ENCODE measurements around the gene C13orf46.

The C13orf46 gene
- long read RNA-seq, result 0 reads

DNA sequence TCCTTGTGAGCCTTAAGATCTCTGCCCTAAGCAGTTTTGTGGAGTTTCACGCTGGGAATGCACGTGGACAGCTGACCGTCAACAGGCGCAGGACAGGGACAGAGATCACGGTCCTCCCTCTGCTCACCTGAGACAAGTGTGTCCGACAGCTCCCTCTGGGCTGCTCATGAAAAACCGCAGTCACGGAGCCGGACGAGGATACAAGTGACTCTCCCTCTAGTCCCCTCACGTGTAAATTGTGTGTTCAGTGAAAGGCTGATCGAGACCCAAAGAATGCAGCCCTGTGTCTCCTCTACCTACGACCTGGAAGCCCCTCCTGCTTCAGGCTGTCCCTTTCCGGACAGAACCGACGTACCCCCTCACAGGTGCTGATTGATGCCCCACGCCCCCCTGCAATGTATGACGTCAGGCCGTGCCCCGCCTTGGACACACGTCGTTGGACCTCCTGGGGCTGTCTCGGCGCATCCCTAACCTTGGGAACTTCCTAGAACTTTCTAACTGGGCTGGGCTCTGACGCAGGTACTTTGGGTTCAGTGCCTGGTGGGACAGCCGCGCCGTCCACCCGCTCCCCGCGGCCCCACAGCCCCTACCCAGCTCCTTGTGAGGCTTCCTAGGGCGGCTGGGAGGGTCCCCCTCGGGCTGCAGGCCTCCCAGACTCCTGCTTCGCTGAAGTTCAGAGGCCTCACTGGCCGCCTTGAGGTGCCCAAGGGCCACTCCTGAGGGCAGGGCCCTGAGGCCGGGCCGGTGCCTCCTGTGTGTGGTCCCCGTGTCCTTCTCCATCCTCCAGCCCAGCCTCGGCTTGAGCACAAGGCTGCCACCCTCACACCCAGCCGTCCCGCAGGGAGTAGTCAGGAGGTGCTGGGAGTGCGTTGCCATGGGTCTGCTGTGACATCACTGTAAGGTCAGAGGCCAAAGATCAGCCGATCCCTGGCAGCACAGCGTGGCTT lies at the start of gene C13orf46:
Gene C13orf46, minus strand, starts transcription at position 859 of the 947 bp plus-strand sequence. Its CDS starts 79 bp downstream, at position 780.
- no peak for DNase-seq (ENCODE audit: low read depth in 1 of 2, low spot score in 1 of 2)
- Histone ChIP-seq H3K27ac (replicated peaks) (no peak within 1 kb of the TSS), H3K4me3 (replicated peaks; ENCODE audit: insufficient read depth, low read length) (no peak within 1 kb of the TSS), H3K27me3 (ENCODE audit: insufficient read depth, poor library complexity, severe bottlenecking) (no peaks in the 10 kb centered on the region)
- TF ChIP-seq, protein P1, sequence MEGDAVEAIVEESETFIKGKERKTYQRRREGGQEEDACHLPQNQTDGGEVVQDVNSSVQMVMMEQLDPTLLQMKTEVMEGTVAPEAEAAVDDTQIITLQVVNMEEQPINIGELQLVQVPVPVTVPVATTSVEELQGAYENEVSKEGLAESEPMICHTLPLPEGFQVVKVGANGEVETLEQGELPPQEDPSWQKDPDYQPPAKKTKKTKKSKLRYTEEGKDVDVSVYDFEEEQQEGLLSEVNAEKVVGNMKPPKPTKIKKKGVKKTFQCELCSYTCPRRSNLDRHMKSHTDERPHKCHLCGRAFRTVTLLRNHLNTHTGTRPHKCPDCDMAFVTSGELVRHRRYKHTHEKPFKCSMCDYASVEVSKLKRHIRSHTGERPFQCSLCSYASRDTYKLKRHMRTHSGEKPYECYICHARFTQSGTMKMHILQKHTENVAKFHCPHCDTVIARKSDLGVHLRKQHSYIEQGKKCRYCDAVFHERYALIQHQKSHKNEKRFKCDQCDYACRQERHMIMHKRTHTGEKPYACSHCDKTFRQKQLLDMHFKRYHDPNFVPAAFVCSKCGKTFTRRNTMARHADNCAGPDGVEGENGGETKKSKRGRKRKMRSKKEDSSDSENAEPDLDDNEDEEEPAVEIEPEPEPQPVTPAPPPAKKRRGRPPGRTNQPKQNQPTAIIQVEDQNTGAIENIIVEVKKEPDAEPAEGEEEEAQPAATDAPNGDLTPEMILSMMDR (IDR thresholded peaks at IDR 0.05; ENCODE audit: insufficient read depth, low read length), result no peak
- TF ChIP-seq SPI1 (IDR thresholded peaks at IDR 0.05; ENCODE audit: borderline replicate concordance, low read depth) (no peak), POLR2AphosphoS5 (IDR thresholded peaks at IDR 0.05; ENCODE audit: low read depth) (no peak; the same call in 1 of the 2 replicates), GABPA (IDR thresholded peaks at IDR 0.05; ENCODE audit: low read depth) (no peak)

GRCh38 chr13:114022876-114023275 lies 49.0 kb upstream of the C13orf46 start:
- Histone ChIP-seq H3K27ac (replicated peaks) (no peak overlapping the region), H3K27me3 (ENCODE audit: insufficient read depth, poor library complexity, severe bottlenecking) (no peaks in the 10 kb centered on the region), H3K4me3 (replicated peaks; ENCODE audit: insufficient read depth, low read length) (no peak overlapping the region)
- TF ChIP-seq, protein P2, sequence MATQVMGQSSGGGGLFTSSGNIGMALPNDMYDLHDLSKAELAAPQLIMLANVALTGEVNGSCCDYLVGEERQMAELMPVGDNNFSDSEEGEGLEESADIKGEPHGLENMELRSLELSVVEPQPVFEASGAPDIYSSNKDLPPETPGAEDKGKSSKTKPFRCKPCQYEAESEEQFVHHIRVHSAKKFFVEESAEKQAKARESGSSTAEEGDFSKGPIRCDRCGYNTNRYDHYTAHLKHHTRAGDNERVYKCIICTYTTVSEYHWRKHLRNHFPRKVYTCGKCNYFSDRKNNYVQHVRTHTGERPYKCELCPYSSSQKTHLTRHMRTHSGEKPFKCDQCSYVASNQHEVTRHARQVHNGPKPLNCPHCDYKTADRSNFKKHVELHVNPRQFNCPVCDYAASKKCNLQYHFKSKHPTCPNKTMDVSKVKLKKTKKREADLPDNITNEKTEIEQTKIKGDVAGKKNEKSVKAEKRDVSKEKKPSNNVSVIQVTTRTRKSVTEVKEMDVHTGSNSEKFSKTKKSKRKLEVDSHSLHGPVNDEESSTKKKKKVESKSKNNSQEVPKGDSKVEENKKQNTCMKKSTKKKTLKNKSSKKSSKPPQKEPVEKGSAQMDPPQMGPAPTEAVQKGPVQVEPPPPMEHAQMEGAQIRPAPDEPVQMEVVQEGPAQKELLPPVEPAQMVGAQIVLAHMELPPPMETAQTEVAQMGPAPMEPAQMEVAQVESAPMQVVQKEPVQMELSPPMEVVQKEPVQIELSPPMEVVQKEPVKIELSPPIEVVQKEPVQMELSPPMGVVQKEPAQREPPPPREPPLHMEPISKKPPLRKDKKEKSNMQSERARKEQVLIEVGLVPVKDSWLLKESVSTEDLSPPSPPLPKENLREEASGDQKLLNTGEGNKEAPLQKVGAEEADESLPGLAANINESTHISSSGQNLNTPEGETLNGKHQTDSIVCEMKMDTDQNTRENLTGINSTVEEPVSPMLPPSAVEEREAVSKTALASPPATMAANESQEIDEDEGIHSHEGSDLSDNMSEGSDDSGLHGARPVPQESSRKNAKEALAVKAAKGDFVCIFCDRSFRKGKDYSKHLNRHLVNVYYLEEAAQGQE (IDR thresholded peaks at IDR 0.05; ENCODE audit: insufficient replicate concordance, low read depth), result no peak
- no peak for TF ChIP-seq SPI1 (IDR thresholded peaks at IDR 0.05; ENCODE audit: borderline replicate concordance, low read depth)
- DNase-seq (ENCODE audit: low read depth in 1 of 2, low spot score in 1 of 2), result no peak

GRCh38 chr13:114022309-114022669 lies 48.4 kb upstream of the C13orf46 start:
- no peak overlapping the region for H3K27ac ChIP-seq (replicated peaks)
- no peak for DNase-seq (ENCODE audit: low read depth in 1 of 2, low spot score in 1 of 2)
- H3K27me3 ChIP-seq (ENCODE audit: insufficient read depth, poor library complexity, severe bottlenecking), result no peaks in the 10 kb centered on the region
- TF ChIP-seq, protein P1 (IDR thresholded peaks at IDR 0.05; ENCODE audit: insufficient read depth, low read length), result no peak
- TF ChIP-seq, protein P2 (IDR thresholded peaks at IDR 0.05; ENCODE audit: insufficient replicate concordance, low read depth), result no peak
- TF ChIP-seq SPI1 (IDR thresholded peaks at IDR 0.05; ENCODE audit: borderline replicate concordance, low read depth) (no peak), GABPA (IDR thresholded peaks at IDR 0.05; ENCODE audit: low read depth) (no peak), POLR2AphosphoS5 (IDR thresholded peaks at IDR 0.05; ENCODE audit: low read depth) (no peak)
- H3K4me3 ChIP-seq (replicated peaks; ENCODE audit: insufficient read depth, low read length), result no peak overlapping the region

DNA sequence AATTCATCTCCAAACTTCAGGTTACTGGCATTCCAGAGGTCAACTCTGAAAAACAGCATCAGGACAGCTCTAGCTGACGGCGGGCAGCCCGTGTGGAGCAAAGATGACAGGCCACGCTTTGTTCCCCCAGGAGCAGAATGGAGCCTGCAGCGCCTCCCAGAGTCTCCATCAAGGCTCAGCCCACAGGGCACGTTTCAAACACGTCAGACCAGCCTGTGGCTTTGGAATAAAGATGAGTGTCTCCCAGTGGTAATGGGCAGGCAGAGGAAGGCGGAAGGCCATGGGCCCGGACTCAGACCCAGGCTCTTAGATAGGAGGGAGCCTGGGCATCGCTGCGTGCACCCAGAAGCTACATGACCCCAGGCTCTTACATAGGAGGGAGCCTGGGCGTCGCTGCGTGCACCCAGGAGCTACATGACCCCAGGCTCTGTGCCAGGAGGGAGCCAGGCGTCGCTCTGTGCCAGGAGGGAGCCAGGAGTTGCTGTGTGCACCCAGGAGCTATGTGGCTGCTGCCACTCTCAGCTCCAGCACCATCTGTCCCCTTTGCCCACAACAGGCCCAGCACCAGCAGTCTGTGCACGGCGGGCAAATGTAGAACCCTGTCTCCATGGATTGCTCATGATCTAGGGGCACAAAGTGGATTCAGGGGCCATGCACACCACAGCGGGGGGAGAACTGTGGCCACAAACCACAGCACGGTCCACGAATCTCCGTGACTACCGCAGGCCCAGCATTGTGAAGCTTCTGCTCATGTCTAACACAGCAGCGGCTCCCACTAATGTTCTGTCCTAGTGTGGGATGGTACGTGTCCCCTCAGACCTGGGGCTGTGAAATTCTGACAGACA lies 47.8 kb upstream of the C13orf46 start:
- Histone ChIP-seq H3K4me3 (replicated peaks; ENCODE audit: insufficient read depth, low read length) (no peak overlapping the region), H3K27ac (replicated peaks) (no peak overlapping the region), H3K27me3 (ENCODE audit: insufficient read depth, poor library complexity, severe bottlenecking) (no peaks in the 10 kb centered on the region)
- DNase-seq (ENCODE audit: low read depth in 1 of 2, low spot score in 1 of 2), result no peak
- TF ChIP-seq, protein P1 (IDR thresholded peaks at IDR 0.05; ENCODE audit: insufficient read depth, low read length), result no peak
- TF ChIP-seq SPI1 (IDR thresholded peaks at IDR 0.05; ENCODE audit: borderline replicate concordance, low read depth) (no peak), GABPA (IDR thresholded peaks at IDR 0.05; ENCODE audit: low read depth) (no peak), POLR2AphosphoS5 (IDR thresholded peaks at IDR 0.05; ENCODE audit: low read depth) (no peak)
- TF ChIP-seq, protein P2 (IDR thresholded peaks at IDR 0.05; ENCODE audit: insufficient replicate concordance, low read depth), result no peak

Measured in HL-60 (cell line).